ENCODE results near the gene TARS2. TPM values are rescaled to one million over a fixed set of nuclear protein-coding genes. Genes with fewer than 3 reads are reported as not detected.

The TARS2 gene
- total and polyA plus RNA-seq, 2 donors from 2014 or later = 20.4 to 25.6 TPM

- Histone ChIP-seq H3K27me3 (ENCODE audit: control insufficient read depth, insufficient read depth, low read length) (no peaks in the 10 kb centered on the region), H3K9ac (ENCODE audit: low read length in 3 of 3) (no peak overlapping the region), H3K27ac (ENCODE audit: low read depth in 2 of 2, low read length in 2 of 2) (no peak overlapping the region), H3K36me3 (ENCODE audit: control insufficient read depth in 2 of 3, insufficient read depth in 3 of 3, low read length in 3 of 3) (peaks cover 0 to 15% (median 14%) of the 10 kb centered on the region in 3 donors), H3K4me3 (ENCODE audit: low read length in 3 of 3) (no peak overlapping the region), H3K4me1 (ENCODE audit: control insufficient read depth in 2 of 3, insufficient read depth in 2 of 3, low read depth in 1 of 3, low read length in 3 of 3) (no peaks in the 10 kb centered on the region), H3K9me3 (ENCODE audit: control insufficient read depth in 2 of 3, insufficient read depth in 1 of 3, low read length in 3 of 3) (no peaks in the 10 kb centered on the region)
- TF ChIP-seq CTCF (IDR thresholded peaks at IDR 0.05; ENCODE audit: borderline replicate concordance, extremely low read depth, insufficient read depth) = no peak
- FAIRE-seq (no peak), DNase-seq (peak in 2 of 5 donors; percentile 41 to 49)
- intact Hi-C loops (cut with DNase I) = no loop called here
Measured at GRCh38 chr1:150476754-150477153, 10.5 kb upstream of the TARS2 start.

GRCh38 chr1:150477320-150477719 is 9.9 kb upstream of the TARS2 start:
- H3K9me3 ChIP-seq (ENCODE audit: control insufficient read depth in 2 of 3, insufficient read depth in 1 of 3, low read length in 3 of 3) = no peaks in the 10 kb centered on the region
- DNase-seq = no peak
- H3K9ac ChIP-seq (ENCODE audit: low read length in 3 of 3) = no peak overlapping the region
- intact Hi-C loops (cut with DNase I) = no loop called here
- no peak overlapping the region for H3K27ac ChIP-seq (ENCODE audit: low read depth in 2 of 2, low read length in 2 of 2)
- no peak for TF ChIP-seq CTCF (IDR thresholded peaks at IDR 0.05; ENCODE audit: borderline replicate concordance, extremely low read depth, insufficient read depth)
- no peaks in the 10 kb centered on the region for H3K4me1 ChIP-seq (ENCODE audit: control insufficient read depth in 2 of 3, insufficient read depth in 2 of 3, low read depth in 1 of 3, low read length in 3 of 3)
- no peaks in the 10 kb centered on the region for H3K27me3 ChIP-seq (ENCODE audit: control insufficient read depth, insufficient read depth, low read length)
- H3K4me3 ChIP-seq (ENCODE audit: low read length in 3 of 3) = no peak overlapping the region
- H3K36me3 ChIP-seq (ENCODE audit: control insufficient read depth in 2 of 3, insufficient read depth in 3 of 3, low read length in 3 of 3) = peaks cover 0 to 9% (median 8%) of the 10 kb centered on the region in 3 donors
- FAIRE-seq = no peak

- no peak for FAIRE-seq
- Histone ChIP-seq H3K36me3 (ENCODE audit: control insufficient read depth in 2 of 3, insufficient read depth in 3 of 3, low read length in 3 of 3) (peaks cover 0 to 6% (median 5%) of the 10 kb centered on the region in 3 donors), H3K4me1 (ENCODE audit: control insufficient read depth in 2 of 3, insufficient read depth in 2 of 3, low read depth in 1 of 3, low read length in 3 of 3) (no peaks in the 10 kb centered on the region), H3K9ac (ENCODE audit: low read length in 3 of 3) (no peak overlapping the region), H3K27me3 (ENCODE audit: control insufficient read depth, insufficient read depth, low read length) (no peaks in the 10 kb centered on the region), H3K4me3 (ENCODE audit: low read length in 3 of 3) (no peak overlapping the region), H3K9me3 (ENCODE audit: control insufficient read depth in 2 of 3, insufficient read depth in 1 of 3, low read length in 3 of 3) (no peaks in the 10 kb centered on the region), H3K27ac (ENCODE audit: low read depth in 2 of 2, low read length in 2 of 2) (no peak overlapping the region)
- peak in 1 of 5 donors; percentile 23 for DNase-seq
- no peak for TF ChIP-seq CTCF (IDR thresholded peaks at IDR 0.05; ENCODE audit: borderline replicate concordance, extremely low read depth, insufficient read depth)
- intact Hi-C loops (cut with DNase I) = no loop called here
Measured at GRCh38 chr1:150477733-150478132, 9.5 kb upstream of the TARS2 start.

- H3K9ac ChIP-seq (ENCODE audit: low read length in 3 of 3) = no peak overlapping the region
- no peaks in the 10 kb centered on the region for H3K9me3 ChIP-seq (ENCODE audit: control insufficient read depth in 2 of 3, insufficient read depth in 1 of 3, low read length in 3 of 3)
- no peaks in the 10 kb centered on the region for H3K4me1 ChIP-seq (ENCODE audit: control insufficient read depth in 2 of 3, insufficient read depth in 2 of 3, low read depth in 1 of 3, low read length in 3 of 3)
- no peak overlapping the region for H3K27ac ChIP-seq (ENCODE audit: low read depth in 2 of 2, low read length in 2 of 2)
- H3K4me3 ChIP-seq (ENCODE audit: low read length in 3 of 3) = no peak overlapping the region
- DNase-seq (no peak), FAIRE-seq (no peak)
- H3K36me3 ChIP-seq (ENCODE audit: control insufficient read depth in 2 of 3, insufficient read depth in 3 of 3, low read length in 3 of 3) = no peaks in the 10 kb centered on the region
- no peaks in the 10 kb centered on the region for H3K27me3 ChIP-seq (ENCODE audit: control insufficient read depth, insufficient read depth, low read length)
- intact Hi-C loops (cut with DNase I) = no loop called here
- TF ChIP-seq CTCF (IDR thresholded peaks at IDR 0.05; ENCODE audit: borderline replicate concordance, extremely low read depth, insufficient read depth) = no peak
Measured at GRCh38 chr1:150479370-150479769, 7.8 kb upstream of the TARS2 start.

Measured in kidney (tissue), 14 donors.